HFF-Myc (cell line): Measurements from ENCODE around the gene CRYL1.

Source experiments
- DNase-seq: peaks from one replicate; pipeline ENCODE4 v3.0.0-alpha.2; 2011; ENCODE audit warnings: low read depth; ENCODE audit errors: extremely low read depth
- H3K4me3 ChIP-seq: replicated peaks from 2 replicates; pipeline ENCODE4 v1.5.1; 2011; ENCODE audit warnings: low read depth, mild to moderate bottlenecking, control low read depth, low read length
- CTCF ChIP-seq: IDR thresholded peaks from 2 replicates; pipeline ENCODE4 v1.5.1; 2012; ENCODE audit warnings: mild to moderate bottlenecking, low read depth, low read length, control low read depth; ENCODE audit errors: missing control alignments

CRYL1 gene

GRCh38 chr13:20414546-20415305, 110.9 kb downstream of the CRYL1 start:
- DNase-seq: no peak
- no peak for TF ChIP-seq CTCF
- H3K4me3 ChIP-seq: no peak overlapping the region

GRCh38 chr13:20412691-20413355, 112.8 kb downstream of the CRYL1 start:
- TF ChIP-seq CTCF: no peak
- no peak overlapping the region for H3K4me3 ChIP-seq
- no peak for DNase-seq

GRCh38 chr13:20411638-20412342, 113.9 kb downstream of the CRYL1 start:
- DNase-seq: no peak
- H3K4me3 ChIP-seq: no peak overlapping the region
- no peak for TF ChIP-seq CTCF

GRCh38 chr13:20410726-20411125, 114.9 kb downstream of the CRYL1 start:
- H3K4me3 ChIP-seq: no peak overlapping the region
- DNase-seq: no peak
- TF ChIP-seq CTCF: no peak

GRCh38 chr13:20408181-20408580, 117.5 kb downstream of the CRYL1 start:
- no peak for TF ChIP-seq CTCF
- no peak overlapping the region for H3K4me3 ChIP-seq
- DNase-seq: no peak

GRCh38 chr13:20407759-20408158, 117.9 kb downstream of the CRYL1 start:
- no peak overlapping the region for H3K4me3 ChIP-seq
- TF ChIP-seq CTCF: no peak
- no peak for DNase-seq
